ENCODE results near the gene GPR62.

Gene GPR62

DNA sequence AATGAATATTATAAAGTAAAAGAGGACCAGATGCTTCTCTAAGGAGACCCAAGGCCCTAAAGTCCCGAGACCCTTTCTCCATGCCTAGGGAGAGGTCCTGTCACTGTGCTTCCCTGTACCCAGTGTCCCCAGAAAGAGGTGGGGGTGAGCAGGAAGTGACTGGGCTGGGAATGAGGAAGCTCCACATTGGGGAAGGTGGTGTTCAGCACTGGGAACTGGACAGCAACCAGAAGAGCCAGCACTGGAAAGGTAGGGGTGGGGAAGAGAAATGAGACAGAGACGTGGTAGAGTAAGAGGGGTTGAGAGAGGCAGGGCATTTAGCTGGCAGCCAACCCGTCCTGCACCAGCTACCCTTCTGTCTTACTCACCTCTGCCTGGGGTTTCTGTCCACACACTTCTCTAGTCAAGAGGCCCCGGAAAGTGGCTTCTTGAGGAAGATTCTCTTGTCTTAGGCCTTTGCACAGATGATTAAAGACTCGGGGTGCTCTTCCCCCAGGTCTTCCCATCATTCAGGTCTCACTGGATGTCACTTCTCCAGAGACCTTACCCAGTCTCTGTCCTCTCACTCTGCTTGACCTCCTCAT, 25.7 kb upstream of the GPR62 start:
- no peak overlapping the region for H3K4me3 ChIP-seq (ENCODE audit: low read depth, low read length)
- TF ChIP-seq, protein P1, sequence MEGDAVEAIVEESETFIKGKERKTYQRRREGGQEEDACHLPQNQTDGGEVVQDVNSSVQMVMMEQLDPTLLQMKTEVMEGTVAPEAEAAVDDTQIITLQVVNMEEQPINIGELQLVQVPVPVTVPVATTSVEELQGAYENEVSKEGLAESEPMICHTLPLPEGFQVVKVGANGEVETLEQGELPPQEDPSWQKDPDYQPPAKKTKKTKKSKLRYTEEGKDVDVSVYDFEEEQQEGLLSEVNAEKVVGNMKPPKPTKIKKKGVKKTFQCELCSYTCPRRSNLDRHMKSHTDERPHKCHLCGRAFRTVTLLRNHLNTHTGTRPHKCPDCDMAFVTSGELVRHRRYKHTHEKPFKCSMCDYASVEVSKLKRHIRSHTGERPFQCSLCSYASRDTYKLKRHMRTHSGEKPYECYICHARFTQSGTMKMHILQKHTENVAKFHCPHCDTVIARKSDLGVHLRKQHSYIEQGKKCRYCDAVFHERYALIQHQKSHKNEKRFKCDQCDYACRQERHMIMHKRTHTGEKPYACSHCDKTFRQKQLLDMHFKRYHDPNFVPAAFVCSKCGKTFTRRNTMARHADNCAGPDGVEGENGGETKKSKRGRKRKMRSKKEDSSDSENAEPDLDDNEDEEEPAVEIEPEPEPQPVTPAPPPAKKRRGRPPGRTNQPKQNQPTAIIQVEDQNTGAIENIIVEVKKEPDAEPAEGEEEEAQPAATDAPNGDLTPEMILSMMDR (conservative IDR thresholded peaks at IDR 0.05; ENCODE audit: low read depth, low read length), result no peak
- DNase-seq (ENCODE audit: low read depth), result peak; percentile 14

DNA sequence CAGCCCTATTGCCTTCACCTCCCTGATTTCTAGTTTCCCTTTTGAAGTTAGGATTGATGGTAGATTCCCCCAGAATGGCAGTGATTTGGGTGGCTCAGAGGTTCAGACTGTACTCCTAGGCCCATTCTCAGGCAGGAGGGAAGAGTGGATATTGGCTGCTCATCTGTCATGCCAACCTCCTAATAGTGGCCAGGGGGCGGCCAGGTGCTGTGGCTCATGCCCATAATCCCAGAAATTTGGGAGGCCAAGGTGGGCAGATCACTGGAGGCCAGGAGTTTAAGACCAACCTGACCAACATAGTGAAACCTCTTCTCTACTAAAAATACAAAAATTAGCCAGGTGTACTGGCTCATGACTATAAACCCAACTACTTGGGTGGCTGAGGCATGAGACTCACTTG, 24.7 kb upstream of the GPR62 start:
- TF ChIP-seq, protein P1 (conservative IDR thresholded peaks at IDR 0.05; ENCODE audit: low read depth, low read length), result no peak
- no peak for DNase-seq (ENCODE audit: low read depth)
- H3K4me3 ChIP-seq (ENCODE audit: low read depth, low read length), result no peak overlapping the region

DNA sequence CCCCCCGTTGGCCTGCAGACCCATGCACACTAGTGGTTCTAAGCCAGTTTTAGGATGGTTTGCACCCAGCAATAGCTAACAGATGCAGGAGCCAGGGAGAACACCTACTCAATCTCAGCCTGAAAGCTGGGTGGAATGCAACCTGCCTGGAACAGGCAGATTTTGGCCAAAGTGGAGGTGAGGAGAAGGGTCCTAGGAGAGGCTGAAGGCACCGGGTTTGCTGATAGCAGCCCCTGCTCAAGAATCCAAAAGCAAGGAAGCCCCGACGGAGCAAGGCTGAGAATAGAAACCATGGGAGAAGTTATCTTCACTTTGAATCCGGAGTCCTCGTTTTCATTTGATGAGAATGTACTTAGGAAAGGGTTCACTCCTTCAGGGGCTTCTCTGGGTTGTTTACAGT, 23.4 kb upstream of the GPR62 start:
- TF ChIP-seq, protein P1 (conservative IDR thresholded peaks at IDR 0.05; ENCODE audit: low read depth, low read length), result no peak
- no peak overlapping the region for H3K4me3 ChIP-seq (ENCODE audit: low read depth, low read length)
- DNase-seq (ENCODE audit: low read depth), result no peak

DNA sequence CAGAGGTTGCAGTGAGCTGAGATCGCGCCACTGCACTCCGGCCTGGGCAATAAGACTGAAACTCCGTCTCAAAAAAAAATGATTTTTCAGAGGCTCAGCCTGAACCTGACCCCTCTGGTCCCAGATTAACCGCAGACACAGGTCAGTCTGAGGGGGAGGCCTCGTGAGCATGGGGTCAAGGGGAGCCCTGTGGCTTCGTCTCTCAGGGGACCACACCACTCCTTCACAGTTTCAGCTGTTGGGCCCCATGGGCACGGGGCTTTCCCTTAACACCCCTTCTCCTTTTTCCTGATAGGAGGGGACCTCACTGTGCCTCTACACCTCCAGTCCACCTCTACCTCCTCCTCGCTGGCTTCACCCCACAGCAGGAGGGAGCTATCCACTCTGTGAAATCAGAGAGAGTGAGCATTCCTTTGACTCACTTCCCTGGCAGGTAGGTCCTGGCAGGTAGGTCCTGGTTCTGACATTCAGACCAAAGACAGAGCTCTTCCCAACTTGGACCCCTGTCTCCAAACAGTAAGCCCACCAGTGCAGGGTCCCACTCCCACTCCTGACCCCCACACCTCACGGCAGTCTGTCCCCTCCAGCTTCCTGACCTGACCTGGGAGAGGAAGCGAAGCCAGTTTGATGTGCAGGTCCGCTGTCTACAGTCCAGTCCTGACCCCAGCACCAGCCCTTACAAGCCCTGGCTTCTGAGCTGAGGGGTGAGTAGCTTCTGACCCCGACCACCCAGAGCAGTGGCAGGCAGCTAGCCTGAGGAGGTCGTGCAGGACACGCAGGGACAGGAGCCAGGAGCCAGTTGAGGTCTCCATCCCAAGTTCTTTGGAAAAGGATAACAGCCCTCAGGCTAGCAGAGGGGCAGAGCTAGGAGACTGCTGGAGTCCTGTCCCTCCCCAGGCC, 22.5 kb upstream of the GPR62 start:
- no peak for DNase-seq (ENCODE audit: low read depth)
- H3K4me3 ChIP-seq (ENCODE audit: low read depth, low read length), result no peak overlapping the region
- TF ChIP-seq, protein P1 (conservative IDR thresholded peaks at IDR 0.05; ENCODE audit: low read depth, low read length), result no peak

DNA sequence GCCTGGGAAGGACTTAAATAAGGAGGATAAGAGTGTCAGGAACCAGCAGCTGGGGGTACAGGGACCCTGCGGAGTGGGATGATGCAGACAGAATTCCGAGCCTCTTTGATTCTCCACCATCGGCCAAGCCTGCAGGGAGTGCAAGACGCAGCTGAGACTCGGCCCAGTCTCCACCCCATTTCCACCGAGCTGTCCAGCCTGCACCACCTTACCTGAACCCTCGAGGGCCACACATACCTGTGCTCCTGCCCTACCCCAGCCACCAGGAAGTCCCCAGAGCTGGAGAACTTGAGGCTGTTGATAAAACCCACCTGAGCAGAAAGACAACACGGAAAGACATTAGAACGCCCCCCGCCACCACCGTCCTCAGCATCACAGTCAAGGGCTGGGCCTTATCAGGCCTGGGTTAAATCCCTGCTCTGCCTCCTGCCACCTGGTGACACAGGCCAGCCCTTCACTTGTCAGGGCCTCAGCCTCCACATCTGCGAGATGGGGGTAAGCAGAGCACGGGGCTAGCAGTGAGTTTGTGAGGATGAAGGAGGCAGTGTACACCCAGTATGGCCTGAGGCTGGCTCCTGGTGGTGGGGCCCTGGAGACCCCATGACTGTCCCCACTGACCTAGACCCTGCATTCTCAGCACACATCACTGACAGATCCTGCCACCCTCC, 21.6 kb upstream of the GPR62 start:
- TF ChIP-seq, protein P1 (conservative IDR thresholded peaks at IDR 0.05; ENCODE audit: low read depth, low read length), result no peak
- H3K4me3 ChIP-seq (ENCODE audit: low read depth, low read length), result no peak overlapping the region
- DNase-seq (ENCODE audit: low read depth), result no peak

DNA sequence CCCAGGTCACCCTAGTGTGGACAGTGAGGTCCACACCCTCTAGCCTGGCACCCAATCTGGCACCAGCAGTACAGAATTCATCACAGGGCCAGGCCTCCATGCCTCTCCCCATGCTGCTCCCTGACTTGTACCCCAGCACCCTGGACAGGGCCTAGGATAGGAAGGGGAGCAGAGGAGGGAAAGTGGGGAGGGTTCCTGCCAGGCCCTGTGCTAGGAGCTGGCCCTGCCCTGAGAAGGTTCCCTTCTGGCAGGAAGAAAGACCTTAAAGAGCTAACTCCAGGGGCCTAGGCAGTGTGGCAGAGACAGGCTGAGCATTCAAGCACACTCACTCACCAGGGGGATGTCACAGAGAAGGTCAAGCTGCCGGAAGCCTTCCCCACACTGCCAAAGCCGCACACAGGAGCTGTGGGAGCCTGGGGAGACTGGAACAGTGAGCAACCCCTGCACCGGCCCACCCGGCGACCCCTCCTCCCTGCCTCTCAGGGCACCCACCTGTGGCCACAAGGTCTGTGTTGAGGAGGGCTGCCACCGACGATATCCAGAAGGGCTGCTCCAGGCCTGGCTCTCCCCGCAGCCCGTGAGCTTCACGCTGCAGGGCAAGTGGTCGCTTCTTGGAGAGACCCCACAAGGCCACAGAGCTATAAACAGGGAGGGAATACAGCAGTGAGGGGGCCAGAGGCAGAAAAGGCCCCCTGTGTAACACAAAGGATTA, 20.9 kb upstream of the GPR62 start:
- DNase-seq (ENCODE audit: low read depth), result no peak
- TF ChIP-seq, protein P1 (conservative IDR thresholded peaks at IDR 0.05; ENCODE audit: low read depth, low read length), result no peak
- H3K4me3 ChIP-seq (ENCODE audit: low read depth, low read length), result no peak overlapping the region

Data from choroid plexus epithelial cell (primary cell).